GM18502 (cell line): Measurements from ENCODE around the gene PLA1A.

Experiments used
- ATAC-seq: cut with Tn5 transposase; IDR thresholded peaks from one replicate; pipeline ENCODE4 v1.9.1; 2021; ENCODE audit warnings: mild to moderate bottlenecking; ENCODE audit not compliant: unreplicated experiment, poor library complexity

PLA1A gene

GRCh38 chr3:119602676-119603075, 5.0 kb downstream of the PLA1A start:
- ATAC-seq, result no peak

DNA sequence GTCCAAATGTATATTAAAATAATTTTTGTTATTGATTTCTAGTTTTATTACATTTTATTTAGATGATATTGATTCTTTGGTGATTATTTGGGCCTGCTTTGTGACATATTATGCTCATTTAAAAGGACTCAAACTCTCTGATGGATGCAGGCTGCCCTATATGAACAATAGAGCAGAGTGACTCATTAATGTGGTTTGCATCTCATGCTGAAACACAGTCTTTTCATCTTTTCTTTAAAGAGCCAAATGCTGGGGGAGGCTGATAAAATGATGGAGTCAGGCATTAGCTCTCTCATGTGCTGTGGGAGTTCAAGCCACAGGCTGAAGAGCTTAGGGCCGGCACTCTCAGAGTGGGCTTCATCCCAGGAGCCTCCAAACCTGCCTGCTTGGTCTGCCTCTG, 7.2 kb downstream of the PLA1A start:
- no peak for ATAC-seq

- no peak for ATAC-seq
Observed at GRCh38 chr3:119608405-119609000, 10.8 kb downstream of the PLA1A start.

DNA sequence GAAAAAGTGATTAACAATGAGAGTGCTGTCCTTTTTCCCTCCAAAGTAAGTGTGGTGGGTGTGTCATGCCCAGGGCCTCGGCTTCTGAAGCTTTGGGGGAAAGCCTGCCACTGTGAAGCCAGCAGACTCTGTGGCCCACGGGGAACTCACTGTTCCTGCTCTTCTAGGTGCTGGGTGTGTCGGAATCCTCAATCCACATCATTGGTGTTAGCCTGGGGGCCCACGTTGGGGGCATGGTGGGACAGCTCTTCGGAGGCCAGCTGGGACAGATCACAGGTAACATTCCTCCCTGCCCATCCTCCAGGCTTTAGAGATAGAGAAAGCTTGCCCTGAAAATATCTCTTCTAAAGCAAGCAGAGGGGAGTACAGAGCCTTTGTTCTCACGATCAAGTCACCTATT, 11.6 kb downstream of the PLA1A start:
- ATAC-seq, result no peak

DNA sequence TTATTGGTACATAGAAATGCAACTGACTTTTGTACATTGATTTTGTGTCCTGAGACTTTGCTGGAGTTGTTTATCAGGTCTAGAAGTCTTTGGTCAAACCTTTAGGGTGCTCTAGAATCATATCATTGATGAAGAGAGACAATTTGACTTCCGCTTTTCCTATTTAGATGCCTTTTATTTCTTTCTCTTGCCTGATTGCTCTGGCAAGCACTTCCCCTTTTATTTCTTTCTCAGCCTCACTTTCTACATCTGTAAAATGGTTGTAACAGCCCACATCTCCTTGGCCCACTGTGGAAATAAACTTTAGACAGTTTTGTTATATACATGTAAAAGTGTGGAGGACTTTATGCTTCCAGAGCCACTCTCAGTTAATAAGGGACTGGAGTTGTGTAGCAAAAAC, 14.0 kb downstream of the PLA1A start:
- ATAC-seq, result no peak

DNA sequence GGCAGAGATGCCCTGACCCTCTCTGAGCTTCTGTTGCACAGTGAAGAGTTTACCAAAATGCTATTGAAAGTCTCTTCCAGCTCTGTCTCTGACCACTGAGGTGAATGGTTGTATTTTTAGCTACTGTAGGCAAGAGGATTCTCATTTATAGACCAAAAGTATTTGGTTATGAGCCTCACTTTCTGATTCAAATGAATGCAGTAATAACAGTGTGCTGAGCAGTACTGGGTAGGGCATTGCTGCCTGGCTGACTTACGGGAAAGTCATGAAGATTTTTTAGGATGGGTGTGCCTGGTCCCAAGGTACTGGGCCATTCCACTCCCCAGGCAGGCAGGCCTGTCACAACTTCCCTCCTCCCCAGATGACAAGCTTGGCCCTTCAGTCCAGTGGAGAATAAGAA, 15.5 kb downstream of the PLA1A start:
- ATAC-seq, result no peak

DNA sequence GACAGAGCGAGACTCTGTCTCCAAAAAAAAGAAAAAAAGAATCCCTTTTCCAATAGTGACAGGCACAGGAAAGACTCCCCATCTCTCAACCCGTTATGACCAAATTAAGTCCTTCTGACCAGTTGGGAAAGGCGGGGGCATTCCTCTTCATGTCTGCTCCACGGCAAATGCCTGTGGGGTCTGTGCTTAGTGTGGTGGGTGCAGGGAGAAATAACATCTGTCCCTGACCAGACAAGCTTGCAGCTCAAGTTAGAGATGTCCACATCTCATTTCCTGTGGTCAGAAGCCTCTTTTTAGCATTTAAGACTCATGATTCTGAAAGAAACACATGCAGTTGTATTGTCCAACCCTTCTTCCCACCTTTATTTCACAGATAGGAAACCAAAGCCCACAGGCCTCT, 16.2 kb downstream of the PLA1A start:
- no peak for ATAC-seq

DNA sequence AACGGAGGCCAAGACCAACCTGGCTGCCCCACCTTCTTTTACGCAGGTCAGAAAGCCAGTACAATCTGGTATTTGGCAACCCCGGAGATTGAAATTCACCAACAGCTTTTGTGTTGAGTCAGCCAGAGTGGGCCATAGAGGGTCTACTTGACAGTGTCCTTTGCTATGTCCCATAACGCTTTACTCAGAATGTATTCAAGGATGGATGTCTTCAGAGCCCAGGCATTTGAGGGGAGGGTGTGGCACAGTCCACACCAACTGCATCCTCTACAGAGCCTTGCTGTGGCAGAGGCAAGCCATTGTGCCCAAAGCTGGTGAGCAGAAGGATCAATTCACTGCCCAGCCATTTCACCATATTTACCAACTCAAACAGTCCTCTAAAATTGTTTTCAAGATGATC, 18.4 kb downstream of the PLA1A start:
- ATAC-seq, result no peak

GRCh38 chr3:119619094-119619493, 21.4 kb downstream of the PLA1A start:
- ATAC-seq, result no peak

- ATAC-seq, result no peak
Observed at GRCh38 chr3:119620899-119621298, 23.2 kb downstream of the PLA1A start.

DNA sequence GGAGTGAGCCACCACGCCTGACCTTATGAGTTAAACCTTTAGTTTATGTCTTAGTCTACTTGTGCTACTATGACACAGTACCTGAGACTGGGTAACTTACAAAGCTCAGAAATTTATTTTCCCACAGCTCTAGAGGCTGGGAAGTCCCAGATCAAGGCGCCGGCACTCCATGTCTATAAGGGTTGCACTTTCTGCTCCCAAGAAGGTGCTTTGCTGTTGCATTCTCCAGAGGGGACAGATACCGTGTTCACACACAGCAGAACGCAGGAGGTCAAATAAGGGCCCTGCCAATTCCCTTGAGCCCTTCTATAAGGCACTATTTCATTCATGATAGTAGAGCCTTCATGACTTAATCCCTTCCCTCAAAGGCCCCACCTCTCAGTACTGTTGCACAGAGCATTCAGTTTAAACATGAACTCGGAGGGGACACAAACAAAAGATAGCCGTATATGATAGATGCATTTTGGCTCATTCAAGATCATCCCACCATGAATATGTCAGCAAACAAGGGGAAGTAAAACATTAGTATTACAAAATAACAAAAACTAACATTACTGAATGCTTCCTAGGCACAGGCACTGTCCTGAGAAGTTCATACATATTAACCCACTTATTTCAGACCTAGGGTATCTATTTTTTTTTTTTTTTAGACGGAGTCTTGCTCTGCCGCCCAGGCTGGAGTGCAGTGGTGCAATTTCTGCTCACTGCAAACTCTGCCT, 26.5 kb downstream of the PLA1A start:
- no peak for ATAC-seq

DNA sequence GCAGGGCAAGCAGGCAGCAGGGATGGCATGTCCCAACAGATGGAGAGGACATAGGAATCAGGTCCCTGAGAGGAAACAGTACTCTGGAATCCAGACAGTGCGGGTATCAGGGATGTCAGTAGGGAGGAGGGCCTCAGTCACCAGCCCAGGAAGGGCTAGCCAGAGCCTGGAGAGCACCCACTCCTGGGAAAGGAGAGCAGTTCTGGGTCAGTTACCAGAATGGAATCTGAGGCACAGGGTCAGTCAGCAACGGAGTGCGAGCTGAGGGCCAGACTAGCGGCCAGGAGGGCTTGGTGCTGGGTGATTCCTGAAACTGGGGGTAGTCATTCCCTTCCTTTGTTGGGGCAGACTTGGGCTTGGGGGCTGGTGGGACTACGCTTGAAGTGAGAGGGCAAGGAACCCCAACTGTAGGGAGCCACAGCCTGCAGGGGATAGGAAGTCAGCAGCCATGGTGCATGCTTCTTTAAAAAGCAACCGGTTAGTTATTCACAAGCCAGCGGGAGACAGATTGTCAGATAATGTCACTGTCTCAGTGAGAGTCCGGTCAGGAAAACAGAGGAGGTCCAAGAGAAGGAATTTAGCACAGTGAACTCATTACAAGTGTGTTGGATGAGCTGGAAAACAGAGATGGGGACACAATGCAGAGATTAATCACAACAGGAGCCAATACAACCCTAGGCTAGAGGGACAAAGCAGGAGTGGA, 27.9 kb downstream of the PLA1A start:
- no peak for ATAC-seq

- no peak for ATAC-seq
Observed at GRCh38 chr3:119626196-119626595, 28.5 kb downstream of the PLA1A start.

DNA sequence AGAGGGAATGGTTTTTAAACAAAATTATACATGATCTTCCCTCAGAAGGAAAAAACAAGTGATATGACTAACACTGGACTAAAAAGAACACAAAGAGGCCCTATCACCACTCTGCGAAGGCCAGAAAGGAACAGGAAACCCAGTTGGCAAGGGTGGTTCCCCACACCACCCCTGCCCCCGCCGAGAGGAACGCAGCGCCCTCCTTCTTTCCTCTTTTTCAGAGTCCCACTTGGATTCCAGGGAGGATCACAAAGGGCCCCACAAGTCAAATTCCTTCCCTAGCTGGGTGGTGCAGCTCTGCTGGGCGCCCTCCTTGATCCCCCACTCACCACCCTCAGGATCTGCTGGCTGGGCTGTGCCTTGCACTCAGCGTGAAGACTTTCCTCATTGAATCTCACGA, 29.8 kb downstream of the PLA1A start:
- ATAC-seq, result no peak

DNA sequence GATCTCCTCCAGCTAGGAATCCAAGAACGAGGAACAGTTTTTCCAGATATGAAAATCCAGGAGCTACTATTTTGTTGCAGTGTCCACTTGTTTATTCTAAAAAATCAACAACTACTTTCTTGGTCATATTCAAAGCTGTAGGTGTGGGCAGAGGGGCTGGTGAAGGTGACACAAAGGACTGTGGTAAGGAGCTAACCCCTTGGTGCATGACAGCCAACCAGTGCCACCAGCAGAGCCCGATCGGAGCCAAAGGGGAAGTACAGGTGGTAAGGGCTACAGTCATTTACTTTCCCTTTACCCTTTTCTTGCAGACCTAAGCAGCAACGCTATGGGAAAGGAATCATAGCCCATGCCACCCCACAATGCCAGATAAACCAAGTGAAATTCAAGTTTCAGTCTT, 30.7 kb downstream of the PLA1A start:
- ATAC-seq, result peak; percentile 74

DNA sequence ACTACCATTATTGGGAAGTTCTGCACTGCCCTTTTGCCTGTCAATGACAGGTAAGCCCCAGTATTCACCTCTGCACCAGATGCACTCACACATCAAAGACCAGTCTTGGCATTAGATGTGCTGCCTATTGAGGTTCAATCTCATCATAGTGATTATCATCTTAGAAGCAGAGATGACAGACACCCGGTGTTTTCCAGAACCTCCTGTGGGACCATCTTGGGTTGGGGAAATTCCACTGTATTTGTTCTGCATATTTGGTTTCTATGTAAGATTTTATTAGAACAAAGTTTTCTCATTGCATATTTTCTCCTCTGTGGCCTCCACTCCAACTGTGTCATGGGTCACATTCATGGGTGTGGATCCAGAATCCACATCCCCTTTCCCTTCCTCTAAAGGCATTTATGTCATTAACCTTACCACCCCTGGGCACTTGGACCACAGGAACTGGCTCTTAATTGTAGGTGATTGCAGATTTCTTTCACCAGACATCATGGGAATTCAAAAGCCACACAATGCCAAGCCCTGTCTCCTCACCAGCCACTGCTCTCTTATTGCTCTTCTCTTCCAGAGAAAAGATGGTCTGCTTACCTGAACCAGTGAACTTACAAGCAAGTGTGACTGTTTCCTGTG, 31.2 kb downstream of the PLA1A start:
- ATAC-seq, result peak; percentile 42

- no peak for ATAC-seq
Observed at GRCh38 chr3:119630128-119630879, 32.6 kb downstream of the PLA1A start.

- ATAC-seq, result no peak
Observed at GRCh38 chr3:119630880-119631329, 33.2 kb downstream of the PLA1A start.

GRCh38 chr3:119631516-119631915, 33.8 kb downstream of the PLA1A start:
- no peak for ATAC-seq

DNA sequence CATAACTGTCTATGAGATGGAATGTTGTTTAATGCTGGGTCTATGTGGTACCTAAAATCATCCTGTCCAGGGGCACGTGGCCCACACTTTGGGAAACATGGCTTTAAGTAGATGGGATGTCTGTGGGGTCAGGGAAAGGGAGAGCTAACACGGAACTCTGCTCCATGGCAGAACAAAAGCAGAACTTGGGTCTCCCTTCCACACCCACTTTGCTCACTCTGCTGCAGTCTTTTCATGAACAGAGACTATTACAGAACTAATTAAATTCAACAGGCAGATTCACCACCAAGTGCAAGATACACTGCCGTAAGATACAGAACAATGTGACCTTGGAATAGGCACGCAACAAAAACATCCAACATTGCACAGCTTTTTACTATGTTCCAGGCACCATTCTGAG, 34.5 kb downstream of the PLA1A start:
- no peak for ATAC-seq
